AG09319 (cell line): ENCODE measurements around the gene CSNK1E.

Experiments used
- DNase-seq: peaks from one replicate; pipeline ENCODE4 v3.0.0-alpha.2; 2010; ENCODE audit warnings: low read depth; ENCODE audit errors: extremely low read depth
- CTCF ChIP-seq: IDR thresholded peaks from 2 replicates; pipeline ENCODE4 v1.5.1; 2011; ENCODE audit warnings: low read depth, mild to moderate bottlenecking, inconsistent platforms, low read length, moderate library complexity

CSNK1E gene

GRCh38 chr22:38260761-38261681 is 56.2 kb downstream of the CSNK1E start:
- no peak for DNase-seq
- TF ChIP-seq CTCF: peak; percentile 29

- TF ChIP-seq CTCF: no peak
- no peak for DNase-seq
Measured at GRCh38 chr22:38259370-38259769, 57.9 kb downstream of the CSNK1E start.

GRCh38 chr22:38258895-38259294 is 58.3 kb downstream of the CSNK1E start:
- no peak for DNase-seq
- TF ChIP-seq CTCF: no peak

DNA sequence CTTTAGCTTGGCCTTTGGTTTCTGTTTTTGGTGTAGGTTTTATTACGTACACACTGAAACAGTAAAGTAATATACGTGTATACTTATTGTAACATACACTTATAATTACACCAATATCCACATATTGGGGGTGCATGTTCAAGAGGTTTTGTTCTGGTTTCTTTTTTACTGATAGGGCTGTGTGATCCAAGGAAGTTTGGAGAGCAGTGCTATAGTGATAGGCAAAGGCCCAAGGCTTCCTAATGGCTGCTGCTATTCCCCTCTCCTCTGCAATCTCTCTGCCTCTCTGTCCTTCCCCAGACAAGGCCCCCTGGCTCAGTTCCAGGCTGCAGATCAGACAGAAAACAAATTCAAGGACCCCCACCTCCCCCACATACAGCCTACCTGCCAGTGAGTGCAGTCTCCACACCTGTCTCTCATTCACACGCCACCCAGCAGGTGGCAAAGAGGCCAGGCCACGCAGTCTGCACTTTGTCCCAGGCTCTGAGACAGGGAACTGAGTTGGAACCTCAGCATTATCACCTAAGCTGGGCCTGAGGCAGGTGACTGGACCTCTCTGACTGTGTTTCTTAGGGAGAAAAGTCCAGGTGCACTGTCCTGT is 59.5 kb downstream of the CSNK1E start:
- TF ChIP-seq CTCF: no peak
- no peak for DNase-seq

- TF ChIP-seq CTCF: no peak
- DNase-seq: no peak
Measured at GRCh38 chr22:38257181-38257580, 60.1 kb downstream of the CSNK1E start.

DNA sequence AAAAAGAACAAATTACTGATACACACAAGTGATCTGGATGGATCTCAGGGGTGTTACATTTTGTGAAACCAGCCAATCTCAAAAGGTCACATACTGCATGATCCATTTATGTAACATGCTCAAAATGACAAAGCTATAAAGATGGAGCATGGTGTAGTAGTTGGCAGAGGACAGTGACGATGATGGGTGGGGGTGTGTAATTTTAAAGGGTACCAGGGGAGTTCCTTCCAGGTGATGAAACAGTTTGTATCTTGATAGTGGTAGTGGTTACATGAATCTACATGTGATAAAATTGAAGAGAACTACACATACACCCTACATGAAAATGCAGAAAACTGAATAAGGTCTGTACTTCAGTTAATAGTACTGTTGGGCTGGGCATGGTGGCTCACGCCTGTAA is 61.5 kb downstream of the CSNK1E start:
- DNase-seq: no peak
- no peak for TF ChIP-seq CTCF

DNA sequence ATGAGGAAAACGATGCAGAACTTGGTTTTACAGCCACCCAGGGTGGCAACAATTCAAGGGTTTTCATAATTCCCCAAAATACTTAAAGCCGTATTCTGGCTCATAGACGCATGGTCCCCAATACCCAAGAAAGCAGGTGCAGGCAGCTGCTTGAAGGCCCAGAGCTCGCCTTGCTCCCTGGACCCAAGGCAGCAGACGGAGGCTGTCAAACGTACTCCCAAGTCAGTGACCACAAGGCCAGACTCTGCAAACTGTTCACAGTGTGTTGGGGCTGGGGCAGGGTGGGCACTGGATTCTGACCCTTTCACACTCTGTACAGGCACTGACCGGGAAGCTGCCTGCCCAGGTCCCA is 65.9 kb downstream of the CSNK1E start:
- DNase-seq: no peak
- TF ChIP-seq CTCF: no peak
